ENCODE measurements around the gene RALY. TPM values are rescaled to one million over a fixed set of nuclear protein-coding genes. Genes with fewer than 3 reads are reported as not detected.

Gene RALY
- total RNA-seq, 6 donors from 2014 or later = 116 to 157 (median 147) TPM

DNA sequence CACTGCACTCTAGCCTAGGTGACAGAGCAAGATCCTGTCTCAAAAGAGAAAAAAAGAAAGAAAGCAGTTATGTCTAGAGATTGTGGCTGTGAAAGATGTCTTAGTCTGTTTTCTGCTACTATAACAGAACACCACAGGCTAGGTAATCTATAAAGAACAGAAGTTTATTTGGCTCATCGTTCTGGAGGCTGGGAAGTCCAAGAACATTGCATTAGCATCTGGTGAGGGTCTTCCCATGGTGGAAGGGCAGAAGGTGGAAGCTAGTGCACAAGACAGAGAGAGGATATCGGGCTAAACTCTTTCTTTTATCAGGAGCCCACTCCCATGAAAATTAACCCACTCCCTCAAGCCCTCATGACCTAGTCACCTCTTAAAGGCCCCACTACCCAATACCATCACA lies 16.2 kb upstream of the RALY start:
- Histone ChIP-seq H3K9me3 (no peaks in the 10 kb centered on the region), H3K4me3 (no peak overlapping the region), H3K36me3 (no peaks in the 10 kb centered on the region), H3K27ac (no peak overlapping the region), H3K27me3 (no peaks in the 10 kb centered on the region), H3K4me1 (no peaks in the 10 kb centered on the region)
- WGBS, 2 donors = 81 to 87% methylated on average over 2 of the region's 2 CpGs
- no peak for DNase-seq
- ATAC-seq (ENCODE audit: low FRiP score in 2 of 2) = no peak
- TF ChIP-seq EP300 (IDR thresholded peaks at IDR 0.05) (no peak), POLR2AphosphoS5 (IDR thresholded peaks at IDR 0.05) (no peak)

- 79 to 100% methylated on average over 2 of the region's 2 CpGs for WGBS, 2 donors
- Histone ChIP-seq H3K4me3 (no peak overlapping the region), H3K4me1 (no peaks in the 10 kb centered on the region), H3K27ac (no peak overlapping the region), H3K27me3 (no peaks in the 10 kb centered on the region), H3K36me3 (no peaks in the 10 kb centered on the region), H3K9me3 (no peaks in the 10 kb centered on the region)
- DNase-seq (no peak), ATAC-seq (ENCODE audit: low FRiP score in 2 of 2) (no peak)
- TF ChIP-seq POLR2A (IDR thresholded peaks at IDR 0.05) (no peak), POLR2AphosphoS5 (IDR thresholded peaks at IDR 0.05) (no peak), EP300 (IDR thresholded peaks at IDR 0.05) (no peak)
- TF ChIP-seq, protein P1, sequence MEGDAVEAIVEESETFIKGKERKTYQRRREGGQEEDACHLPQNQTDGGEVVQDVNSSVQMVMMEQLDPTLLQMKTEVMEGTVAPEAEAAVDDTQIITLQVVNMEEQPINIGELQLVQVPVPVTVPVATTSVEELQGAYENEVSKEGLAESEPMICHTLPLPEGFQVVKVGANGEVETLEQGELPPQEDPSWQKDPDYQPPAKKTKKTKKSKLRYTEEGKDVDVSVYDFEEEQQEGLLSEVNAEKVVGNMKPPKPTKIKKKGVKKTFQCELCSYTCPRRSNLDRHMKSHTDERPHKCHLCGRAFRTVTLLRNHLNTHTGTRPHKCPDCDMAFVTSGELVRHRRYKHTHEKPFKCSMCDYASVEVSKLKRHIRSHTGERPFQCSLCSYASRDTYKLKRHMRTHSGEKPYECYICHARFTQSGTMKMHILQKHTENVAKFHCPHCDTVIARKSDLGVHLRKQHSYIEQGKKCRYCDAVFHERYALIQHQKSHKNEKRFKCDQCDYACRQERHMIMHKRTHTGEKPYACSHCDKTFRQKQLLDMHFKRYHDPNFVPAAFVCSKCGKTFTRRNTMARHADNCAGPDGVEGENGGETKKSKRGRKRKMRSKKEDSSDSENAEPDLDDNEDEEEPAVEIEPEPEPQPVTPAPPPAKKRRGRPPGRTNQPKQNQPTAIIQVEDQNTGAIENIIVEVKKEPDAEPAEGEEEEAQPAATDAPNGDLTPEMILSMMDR (IDR thresholded peaks at IDR 0.05) = no peak
These were observed 14.6 kb upstream of the RALY start for GRCh38 chr20:33979094-33979493.

GRCh38 chr20:33981347-33981746 lies 12.4 kb upstream of the RALY start:
- Histone ChIP-seq H3K27me3 (no peaks in the 10 kb centered on the region), H3K36me3 (no peaks in the 10 kb centered on the region), H3K4me1 (no peaks in the 10 kb centered on the region), H3K9me3 (no peaks in the 10 kb centered on the region), H3K27ac (no peak overlapping the region), H3K4me3 (no peak overlapping the region)
- WGBS, 2 donors = 92 to 95% methylated on average over 7 of the region's 7 CpGs
- TF ChIP-seq POLR2A (IDR thresholded peaks at IDR 0.05) (no peak), POLR2AphosphoS5 (IDR thresholded peaks at IDR 0.05) (no peak), EP300 (IDR thresholded peaks at IDR 0.05) (no peak)
- TF ChIP-seq, protein P1 (IDR thresholded peaks at IDR 0.05) = no peak
- no peak for DNase-seq
- no peak for ATAC-seq (ENCODE audit: low FRiP score in 2 of 2)

DNA sequence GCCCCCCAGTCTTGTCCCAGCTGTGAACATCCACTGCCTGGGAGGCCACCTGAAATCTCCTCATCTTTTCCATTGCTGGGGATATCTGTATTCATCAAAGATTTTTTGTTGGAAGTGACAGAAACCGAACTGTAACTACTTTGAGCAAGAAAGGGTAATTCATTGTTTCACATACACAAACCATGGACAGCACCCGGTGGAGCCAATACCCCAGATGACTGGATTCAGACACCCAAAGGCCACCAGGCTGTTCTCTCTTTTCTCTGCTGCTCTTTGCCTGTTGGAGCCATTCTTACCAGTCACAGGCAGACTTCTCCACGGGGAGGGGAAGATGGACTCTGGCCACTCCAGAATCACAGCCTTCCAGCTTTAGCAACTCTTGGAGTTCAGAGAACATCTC lies 11.7 kb upstream of the RALY start:
- Histone ChIP-seq H3K9me3 (no peaks in the 10 kb centered on the region), H3K27ac (no peak overlapping the region), H3K27me3 (no peaks in the 10 kb centered on the region), H3K36me3 (no peaks in the 10 kb centered on the region), H3K4me1 (no peaks in the 10 kb centered on the region), H3K4me3 (no peak overlapping the region)
- TF ChIP-seq POLR2AphosphoS5 (IDR thresholded peaks at IDR 0.05) (no peak), POLR2A (IDR thresholded peaks at IDR 0.05) (no peak), EP300 (IDR thresholded peaks at IDR 0.05) (no peak)
- TF ChIP-seq, protein P1 (IDR thresholded peaks at IDR 0.05) = no peak
- no peak for ATAC-seq (ENCODE audit: low FRiP score in 2 of 2)
- no peak for DNase-seq
- WGBS, 2 donors = 81% methylated on average over 3 of the region's 3 CpGs

- no peaks in the 10 kb centered on the region for H3K36me3 ChIP-seq
- no peak for TF ChIP-seq POLR2A (IDR thresholded peaks at IDR 0.05)
- TF ChIP-seq, protein P1 (IDR thresholded peaks at IDR 0.05) = no peak
- no peak for TF ChIP-seq EP300 (IDR thresholded peaks at IDR 0.05)
- TF ChIP-seq POLR2AphosphoS5 (IDR thresholded peaks at IDR 0.05) = no peak
- H3K4me3 ChIP-seq = no peak overlapping the region
- no peaks in the 10 kb centered on the region for H3K4me1 ChIP-seq
- ATAC-seq (ENCODE audit: low FRiP score in 2 of 2) (no peak), DNase-seq (no peak)
- 95 to 97% methylated on average over 5 of the region's 5 CpGs for WGBS, 2 donors
- H3K27me3 ChIP-seq = no peaks in the 10 kb centered on the region
- H3K27ac ChIP-seq = no peak overlapping the region
- H3K9me3 ChIP-seq = no peaks in the 10 kb centered on the region
These were observed 10.3 kb upstream of the RALY start for GRCh38 chr20:33983371-33983770.

Data from upper lobe of left lung (tissue), 6 donors.